ENCODE measurements around the gene CCR4. TPM values are rescaled to one million over a fixed set of nuclear protein-coding genes. Genes with fewer than 3 reads are reported as not detected.

CCR4 gene
- total and polyA plus RNA-seq, 4 donors: 0.04 to 2.9 (median 0.87) TPM

DNA sequence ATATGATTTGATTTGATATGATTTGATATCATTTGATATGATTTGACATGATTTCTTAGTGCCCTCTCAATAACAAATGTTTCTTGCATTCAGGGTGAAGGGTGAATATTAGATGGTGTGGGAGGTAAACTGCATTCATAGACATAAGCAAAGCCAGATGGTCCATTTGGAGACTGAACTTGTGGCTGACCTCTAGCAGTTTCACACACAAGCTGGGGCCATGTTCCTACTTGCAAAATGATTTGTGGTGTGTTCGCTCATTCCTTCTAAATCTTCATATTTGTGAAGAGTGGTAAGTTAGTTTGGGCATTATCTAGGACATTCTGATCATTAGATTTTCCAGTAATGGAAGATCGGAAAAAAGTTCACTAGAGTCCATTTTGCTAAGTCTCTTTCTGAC is 40.5 kb upstream of the CCR4 start:
- Histone ChIP-seq H3K4me1 (ENCODE audit: control insufficient read depth in 5 of 5, insufficient read depth in 5 of 5, low read length in 5 of 5) (peaks cover 0 to 6% (median 0%) of the 10 kb centered on the region in 5 donors), H3K36me3 (ENCODE audit: control insufficient read depth in 4 of 4, insufficient read depth in 4 of 4, low read length in 4 of 4) (no peaks in the 10 kb centered on the region), H3K9ac (ENCODE audit: insufficient read depth in 1 of 2, low read length in 2 of 2) (no peak overlapping the region), H3K9me3 (ENCODE audit: control insufficient read depth in 4 of 4, insufficient read depth in 3 of 4, low read length in 3 of 4) (no peaks in the 10 kb centered on the region), H3K27me3 (ENCODE audit: control insufficient read depth in 3 of 3, insufficient read depth in 3 of 3, low read length in 2 of 3) (no peaks in the 10 kb centered on the region), H3K4me3 (no peak overlapping the region), H3K27ac (ENCODE audit: low read depth in 1 of 2, low read length in 1 of 2) (no peak overlapping the region)
- no peak for ATAC-seq (ENCODE audit: insufficient read depth, low FRiP score)
- TF ChIP-seq, protein P1, sequence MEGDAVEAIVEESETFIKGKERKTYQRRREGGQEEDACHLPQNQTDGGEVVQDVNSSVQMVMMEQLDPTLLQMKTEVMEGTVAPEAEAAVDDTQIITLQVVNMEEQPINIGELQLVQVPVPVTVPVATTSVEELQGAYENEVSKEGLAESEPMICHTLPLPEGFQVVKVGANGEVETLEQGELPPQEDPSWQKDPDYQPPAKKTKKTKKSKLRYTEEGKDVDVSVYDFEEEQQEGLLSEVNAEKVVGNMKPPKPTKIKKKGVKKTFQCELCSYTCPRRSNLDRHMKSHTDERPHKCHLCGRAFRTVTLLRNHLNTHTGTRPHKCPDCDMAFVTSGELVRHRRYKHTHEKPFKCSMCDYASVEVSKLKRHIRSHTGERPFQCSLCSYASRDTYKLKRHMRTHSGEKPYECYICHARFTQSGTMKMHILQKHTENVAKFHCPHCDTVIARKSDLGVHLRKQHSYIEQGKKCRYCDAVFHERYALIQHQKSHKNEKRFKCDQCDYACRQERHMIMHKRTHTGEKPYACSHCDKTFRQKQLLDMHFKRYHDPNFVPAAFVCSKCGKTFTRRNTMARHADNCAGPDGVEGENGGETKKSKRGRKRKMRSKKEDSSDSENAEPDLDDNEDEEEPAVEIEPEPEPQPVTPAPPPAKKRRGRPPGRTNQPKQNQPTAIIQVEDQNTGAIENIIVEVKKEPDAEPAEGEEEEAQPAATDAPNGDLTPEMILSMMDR (IDR thresholded peaks at IDR 0.05; ENCODE audit: control extremely low read depth, extremely low read depth): no peak
- 91 to 98% methylated on average over 2 of the region's 2 CpGs for WGBS, 2 donors
- no peak for DNase-seq

DNA sequence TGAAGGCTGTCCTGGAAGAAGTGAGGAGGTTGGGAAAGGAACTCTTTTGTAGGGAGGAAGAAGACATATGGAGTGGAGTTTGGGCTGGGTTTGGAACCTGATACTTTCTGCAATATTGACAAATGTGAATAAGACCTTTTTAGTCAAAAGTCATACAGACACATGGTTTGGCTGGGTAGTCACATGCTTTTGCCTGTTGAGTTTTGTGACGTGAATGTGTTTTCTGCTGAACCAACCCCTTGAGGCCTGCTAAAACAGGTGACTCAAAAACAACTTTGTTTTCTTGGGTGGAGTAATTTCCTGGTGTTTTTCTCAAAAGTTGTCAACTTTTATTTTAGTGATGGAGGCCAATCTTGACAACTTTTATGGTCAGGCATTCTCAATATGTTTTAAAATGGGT is 39.4 kb upstream of the CCR4 start:
- Histone ChIP-seq H3K4me3 (no peak overlapping the region), H3K4me1 (ENCODE audit: control insufficient read depth in 5 of 5, insufficient read depth in 5 of 5, low read length in 5 of 5) (peaks cover 0 to 6% (median 0%) of the 10 kb centered on the region in 5 donors), H3K27me3 (ENCODE audit: control insufficient read depth in 3 of 3, insufficient read depth in 3 of 3, low read length in 2 of 3) (no peaks in the 10 kb centered on the region), H3K36me3 (ENCODE audit: control insufficient read depth in 4 of 4, insufficient read depth in 4 of 4, low read length in 4 of 4) (no peaks in the 10 kb centered on the region), H3K9me3 (ENCODE audit: control insufficient read depth in 4 of 4, insufficient read depth in 3 of 4, low read length in 3 of 4) (no peaks in the 10 kb centered on the region), H3K27ac (ENCODE audit: low read depth in 1 of 2, low read length in 1 of 2) (no peak overlapping the region), H3K9ac (ENCODE audit: insufficient read depth in 1 of 2, low read length in 2 of 2) (no peak overlapping the region)
- TF ChIP-seq, protein P1 (IDR thresholded peaks at IDR 0.05; ENCODE audit: control extremely low read depth, extremely low read depth): no peak
- 80 to 93% methylated on average over 1 of the region's 1 CpG for WGBS, 2 donors
- no peak for ATAC-seq (ENCODE audit: insufficient read depth, low FRiP score)
- DNase-seq: no peak

DNA sequence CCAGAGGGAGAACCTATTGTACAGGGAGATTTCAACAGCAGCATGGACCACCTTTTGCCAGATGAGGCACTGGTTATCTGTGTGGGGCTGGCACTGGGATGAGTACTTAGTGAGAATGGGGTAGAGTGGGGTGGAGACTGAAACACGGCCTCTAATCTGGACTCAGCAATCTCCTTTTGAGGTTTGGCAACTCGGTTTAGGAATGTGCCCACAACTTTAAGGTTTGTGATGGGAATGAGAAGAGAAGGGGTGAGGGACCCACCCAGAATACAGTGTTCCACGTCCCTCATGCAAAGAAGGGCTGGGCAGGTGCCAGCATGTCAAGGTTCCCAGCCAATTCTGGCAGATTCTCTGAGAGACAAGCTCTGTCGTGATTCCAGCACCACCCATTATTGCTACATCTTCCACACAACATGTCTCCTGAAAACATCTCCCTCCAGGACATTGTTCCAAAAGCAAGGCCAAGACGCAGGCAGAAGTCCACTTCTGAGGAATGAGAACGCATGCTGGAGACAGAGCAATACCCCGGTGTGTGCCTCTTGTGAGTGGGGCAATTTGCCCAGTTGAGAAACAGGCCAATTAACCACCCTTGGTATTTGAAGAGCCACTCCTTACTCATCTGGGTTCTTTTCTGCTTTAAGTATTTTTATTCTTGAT is 37.5 kb upstream of the CCR4 start:
- H3K36me3 ChIP-seq (ENCODE audit: control insufficient read depth in 4 of 4, insufficient read depth in 4 of 4, low read length in 4 of 4): no peaks in the 10 kb centered on the region
- H3K4me3 ChIP-seq: no peak overlapping the region
- TF ChIP-seq, protein P1 (IDR thresholded peaks at IDR 0.05; ENCODE audit: control extremely low read depth, extremely low read depth): no peak
- peaks cover 0 to 2% (median 0%) of the 10 kb centered on the region in 4 donors for H3K9me3 ChIP-seq (ENCODE audit: control insufficient read depth in 4 of 4, insufficient read depth in 3 of 4, low read length in 3 of 4)
- no peak overlapping the region for H3K9ac ChIP-seq (ENCODE audit: insufficient read depth in 1 of 2, low read length in 2 of 2)
- no peaks in the 10 kb centered on the region for H3K27me3 ChIP-seq (ENCODE audit: control insufficient read depth in 3 of 3, insufficient read depth in 3 of 3, low read length in 2 of 3)
- DNase-seq (peak in 1 of 3 donors; percentile 32), ATAC-seq (ENCODE audit: insufficient read depth, low FRiP score) (peak; percentile 76)
- peak overlapping the region in 1 of 2 donors; percentile 77 for H3K27ac ChIP-seq (ENCODE audit: low read depth in 1 of 2, low read length in 1 of 2)
- WGBS, 2 donors: 43 to 66% methylated on average over 7 of the region's 7 CpGs
- peaks cover 0 to 6% (median 0%) of the 10 kb centered on the region in 5 donors for H3K4me1 ChIP-seq (ENCODE audit: control insufficient read depth in 5 of 5, insufficient read depth in 5 of 5, low read length in 5 of 5)

DNA sequence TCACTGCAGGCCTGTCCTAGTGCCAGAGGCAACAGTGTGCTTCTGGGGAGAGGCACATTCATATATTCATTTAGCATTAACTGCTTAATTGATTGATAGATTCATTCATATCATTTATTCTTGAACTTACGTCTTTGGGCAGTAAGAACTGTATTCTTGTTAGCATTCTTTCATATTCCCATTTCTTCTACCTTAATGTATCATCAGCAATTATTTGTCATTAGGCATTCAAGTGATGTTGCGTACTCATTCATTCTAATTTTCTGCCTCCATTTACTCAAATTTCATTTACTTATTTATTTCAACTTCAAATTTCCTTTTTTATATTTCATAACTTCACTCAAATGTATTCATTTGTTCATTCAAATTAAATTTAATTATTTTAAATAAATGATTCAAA is 31.5 kb upstream of the CCR4 start:
- H3K9me3 ChIP-seq (ENCODE audit: control insufficient read depth in 4 of 4, insufficient read depth in 3 of 4, low read length in 3 of 4): peaks cover 0 to 2% (median 0%) of the 10 kb centered on the region in 4 donors
- H3K27me3 ChIP-seq (ENCODE audit: control insufficient read depth in 3 of 3, insufficient read depth in 3 of 3, low read length in 2 of 3): no peaks in the 10 kb centered on the region
- H3K36me3 ChIP-seq (ENCODE audit: control insufficient read depth in 4 of 4, insufficient read depth in 4 of 4, low read length in 4 of 4): no peaks in the 10 kb centered on the region
- H3K4me3 ChIP-seq: no peak overlapping the region
- WGBS, 2 donors: 93% methylated on average over 2 of the region's 2 CpGs
- no peak overlapping the region for H3K9ac ChIP-seq (ENCODE audit: insufficient read depth in 1 of 2, low read length in 2 of 2)
- ATAC-seq (ENCODE audit: insufficient read depth, low FRiP score): no peak
- no peak for DNase-seq
- TF ChIP-seq, protein P1 (IDR thresholded peaks at IDR 0.05; ENCODE audit: control extremely low read depth, extremely low read depth): no peak
- H3K27ac ChIP-seq (ENCODE audit: low read depth in 1 of 2, low read length in 1 of 2): no peak overlapping the region
- no peaks in the 10 kb centered on the region for H3K4me1 ChIP-seq (ENCODE audit: control insufficient read depth in 5 of 5, insufficient read depth in 5 of 5, low read length in 5 of 5)
